Fibroblast of skin of scalp (primary cell): ENCODE data around the gene RSRC1. TPM values are rescaled to one million over a fixed set of nuclear protein-coding genes. Genes with fewer than 3 reads are reported as not detected.
"Not testable (repeated sequence)": the region's sequence is repeated elsewhere in the genome, so short reads cannot be mapped to it uniquely, and the experiment has no call there.

Experiments used
- DNase-seq: peaks from one replicate; pipeline ENCODE4 v3.0.0-alpha.2; 2013
- polyA plus RNA-seq, 2 experiments: library from polyadenylated mRNA; unstranded; fragments of 120-200 nt; gene quantifications; one replicate each; pipeline ENCODE4 v1.2.1, GENCODE V29; 2013; ENCODE audit not compliant: insufficient read length in 2 of 2

Gene RSRC1
- 35.1 TPM for polyA plus RNA-seq (2013, experiment 1 of 2; ENCODE audit: insufficient read length)
- 35.9 TPM for polyA plus RNA-seq (2013, experiment 2 of 2; ENCODE audit: insufficient read length)

- peak; percentile 88 for DNase-seq
Measured at GRCh38 chr3:158109804-158110657, at the start of gene RSRC1. TSS of gene RSRC1 (plus strand) at chr3:158110089. CDS start at chr3:158122105, 12,016 bp downstream.

GRCh38 chr3:158065574-158065973, 44.3 kb upstream of the RSRC1 start:
- DNase-seq = not testable (repeated sequence)

DNA sequence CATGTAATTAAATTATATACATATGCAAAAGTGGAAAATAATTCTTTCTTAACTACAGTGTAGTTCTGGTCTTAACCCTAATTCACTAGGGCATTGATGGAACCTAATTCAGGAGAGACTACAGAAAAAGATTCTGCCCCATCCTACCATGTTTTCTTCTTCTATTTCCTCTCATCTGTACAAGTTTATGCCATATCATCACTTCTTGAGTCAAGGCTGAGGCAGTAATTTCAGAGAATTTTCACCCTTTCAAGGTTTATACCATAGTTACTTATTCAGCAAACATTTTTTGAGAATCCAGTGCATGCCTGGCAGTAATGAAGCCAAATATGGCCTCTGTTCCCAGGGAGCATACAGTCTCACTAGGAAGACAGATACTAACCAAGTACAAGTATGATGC, 37.1 kb upstream of the RSRC1 start:
- DNase-seq = no peak

GRCh38 chr3:158074591-158074990, 35.3 kb upstream of the RSRC1 start:
- no peak for DNase-seq

GRCh38 chr3:158079599-158079998, 30.3 kb upstream of the RSRC1 start:
- no peak for DNase-seq

- peak; percentile 68 for DNase-seq
Measured at GRCh38 chr3:158084651-158085050, 25.2 kb upstream of the RSRC1 start.

- no peak for DNase-seq
Measured at GRCh38 chr3:158085358-158085757, 24.5 kb upstream of the RSRC1 start.

- no peak for DNase-seq
Measured at GRCh38 chr3:158085931-158086330, 24.0 kb upstream of the RSRC1 start.

GRCh38 chr3:158086361-158086760, 23.5 kb upstream of the RSRC1 start:
- DNase-seq = no peak

DNA sequence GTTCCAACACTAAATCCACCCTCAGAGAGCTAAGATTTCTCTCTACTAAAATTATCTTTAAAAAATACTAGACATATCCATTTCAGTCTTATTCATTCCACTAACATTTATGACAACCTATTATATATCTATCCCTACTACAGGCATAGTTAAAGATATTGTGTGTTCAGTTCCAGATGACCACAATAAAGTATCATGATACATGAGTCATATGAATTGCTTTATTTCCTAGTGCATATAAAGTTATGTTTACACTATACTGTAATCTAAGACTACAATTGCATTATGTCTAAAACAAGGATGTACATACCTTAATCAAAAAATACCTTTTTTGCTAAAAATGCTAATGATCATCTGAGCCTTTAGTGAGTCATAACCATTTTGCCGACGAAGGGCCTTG, 23.1 kb upstream of the RSRC1 start:
- no peak for DNase-seq

DNA sequence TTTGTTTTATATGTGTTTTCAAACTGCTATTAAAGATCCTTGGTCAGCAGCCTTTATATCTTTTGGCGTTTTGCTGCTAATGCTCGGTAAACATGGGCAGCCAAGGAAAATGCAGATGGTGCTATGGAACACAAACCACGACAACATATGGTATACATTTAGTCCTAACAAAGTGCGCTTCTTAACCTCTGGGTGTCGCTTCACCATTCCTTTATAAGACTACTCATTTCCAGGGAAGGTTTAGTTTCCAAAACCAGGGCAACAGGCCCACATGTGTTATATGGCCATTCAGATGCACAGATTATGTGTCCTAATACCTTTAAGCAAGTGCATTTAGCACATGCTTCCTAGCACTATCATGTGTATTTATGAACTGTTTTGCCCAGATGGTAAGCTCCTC, 18.4 kb upstream of the RSRC1 start:
- peak; percentile 71 for DNase-seq

DNA sequence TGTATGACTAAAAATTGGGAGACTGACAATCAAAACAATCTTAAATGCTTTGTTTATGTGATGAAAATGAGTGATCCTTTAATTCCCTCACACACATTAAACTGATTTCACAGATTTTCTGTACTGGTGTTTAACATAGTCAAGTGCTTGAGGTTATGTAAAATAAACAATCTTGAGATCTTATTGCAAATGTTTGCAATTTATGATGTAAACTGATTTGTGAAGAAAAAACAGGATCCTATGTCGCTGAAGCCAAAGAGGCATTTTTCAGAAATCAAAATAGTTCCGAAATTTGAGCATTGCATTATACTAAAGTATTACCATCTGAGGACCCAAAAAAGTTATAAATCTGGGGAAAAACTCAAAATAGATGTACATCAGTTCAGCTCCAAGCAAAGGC, 16.4 kb upstream of the RSRC1 start:
- no peak for DNase-seq

- DNase-seq = no peak
Measured at GRCh38 chr3:158094235-158095110, 15.4 kb upstream of the RSRC1 start.

DNA sequence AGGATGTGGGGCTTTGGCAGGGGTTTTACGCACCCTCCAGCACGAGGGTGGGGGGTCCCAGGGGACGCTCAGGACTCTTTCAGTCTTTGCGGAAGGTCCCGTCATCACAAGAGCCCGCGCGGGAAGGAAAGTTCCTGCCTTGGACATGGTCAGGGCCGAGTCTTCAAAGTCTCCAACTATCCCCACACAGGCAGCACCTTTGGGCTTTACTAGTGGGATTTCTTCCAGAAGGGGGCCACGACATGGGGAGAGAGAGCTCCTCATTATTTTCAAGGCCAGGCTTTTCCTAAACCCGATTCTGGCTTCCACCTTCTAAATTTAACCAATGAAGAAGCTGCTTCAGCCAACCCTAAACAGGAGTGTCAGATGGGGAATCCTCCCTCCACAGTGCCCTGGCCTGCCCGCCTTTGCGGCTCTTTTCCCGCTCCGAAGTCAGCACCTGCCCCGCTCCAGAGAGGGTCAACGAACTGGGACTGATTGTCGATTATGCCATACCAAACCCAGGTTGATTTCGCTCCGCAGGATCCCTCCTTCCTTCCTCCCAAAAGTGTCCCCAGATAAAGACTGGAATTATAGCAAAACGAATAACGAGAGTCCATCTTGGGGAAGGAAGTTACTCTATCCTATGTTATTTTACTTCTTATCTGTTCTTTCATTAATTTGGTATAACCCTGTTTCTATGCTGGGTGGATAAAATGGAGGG, 14.6 kb upstream of the RSRC1 start:
- DNase-seq = no peak

DNA sequence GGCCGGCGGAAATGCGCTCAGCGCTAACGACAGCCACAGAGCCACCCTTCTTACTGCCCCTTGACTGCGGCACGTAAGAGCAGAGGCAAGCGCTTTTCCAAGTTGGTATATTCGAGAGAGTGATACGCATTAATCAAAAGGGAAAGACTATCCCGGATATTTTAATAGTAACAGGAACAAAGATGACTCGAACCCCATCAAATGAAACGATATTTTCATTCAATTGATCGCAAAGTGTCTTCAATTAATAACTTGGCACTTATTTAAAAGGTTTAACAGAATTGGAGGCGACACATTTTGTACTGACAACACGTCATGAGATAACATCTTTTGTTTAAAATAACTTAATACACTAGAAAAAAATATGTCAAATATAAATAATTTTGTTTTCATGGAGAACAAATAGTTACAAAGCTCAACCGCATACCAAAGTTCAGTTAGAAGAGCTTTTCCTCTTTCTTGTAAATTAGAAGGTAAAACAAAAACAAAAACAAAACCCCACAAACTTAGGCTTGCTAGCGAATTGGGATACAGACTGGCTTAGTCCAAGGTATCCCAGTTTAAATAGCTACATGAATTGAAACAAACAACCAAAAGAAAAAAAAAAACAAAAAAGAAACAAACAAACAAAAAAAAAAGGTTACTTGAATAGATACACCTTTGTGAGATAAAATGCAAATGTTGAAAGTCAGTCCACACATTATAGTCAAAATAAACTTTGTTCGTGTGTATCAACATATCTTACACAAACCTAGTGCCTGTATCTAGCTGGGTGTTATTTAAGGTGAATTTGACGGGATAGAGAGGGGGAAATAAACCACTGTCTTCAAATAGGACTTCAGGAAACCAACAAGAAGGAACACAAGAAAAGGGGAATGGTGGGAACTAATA, 13.8 kb upstream of the RSRC1 start:
- no peak for DNase-seq

DNA sequence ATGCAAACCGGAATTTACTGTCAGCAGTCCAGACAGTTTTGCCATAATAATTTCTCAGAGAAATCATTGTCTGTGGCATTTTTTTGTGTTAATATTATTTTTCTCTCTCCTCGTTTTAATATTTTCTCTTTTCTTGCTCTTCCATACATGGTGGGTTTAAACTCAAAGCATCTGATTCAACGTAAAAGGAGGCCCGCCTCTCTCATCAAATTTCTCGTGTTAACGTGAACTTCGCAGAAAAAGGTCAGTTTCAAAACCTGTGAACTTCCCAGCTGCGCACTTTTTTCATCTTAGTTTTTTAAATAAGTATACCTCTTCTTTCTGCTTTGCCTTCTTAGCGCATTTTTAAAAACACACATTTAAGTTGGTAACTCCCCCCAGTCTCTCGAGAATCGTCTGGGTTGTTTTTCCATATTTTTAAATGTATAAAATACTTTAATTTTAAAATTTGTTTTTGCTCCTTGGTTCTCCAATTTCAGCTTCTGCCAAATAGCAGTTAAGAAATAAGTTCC, 12.8 kb upstream of the RSRC1 start:
- DNase-seq = no peak

DNA sequence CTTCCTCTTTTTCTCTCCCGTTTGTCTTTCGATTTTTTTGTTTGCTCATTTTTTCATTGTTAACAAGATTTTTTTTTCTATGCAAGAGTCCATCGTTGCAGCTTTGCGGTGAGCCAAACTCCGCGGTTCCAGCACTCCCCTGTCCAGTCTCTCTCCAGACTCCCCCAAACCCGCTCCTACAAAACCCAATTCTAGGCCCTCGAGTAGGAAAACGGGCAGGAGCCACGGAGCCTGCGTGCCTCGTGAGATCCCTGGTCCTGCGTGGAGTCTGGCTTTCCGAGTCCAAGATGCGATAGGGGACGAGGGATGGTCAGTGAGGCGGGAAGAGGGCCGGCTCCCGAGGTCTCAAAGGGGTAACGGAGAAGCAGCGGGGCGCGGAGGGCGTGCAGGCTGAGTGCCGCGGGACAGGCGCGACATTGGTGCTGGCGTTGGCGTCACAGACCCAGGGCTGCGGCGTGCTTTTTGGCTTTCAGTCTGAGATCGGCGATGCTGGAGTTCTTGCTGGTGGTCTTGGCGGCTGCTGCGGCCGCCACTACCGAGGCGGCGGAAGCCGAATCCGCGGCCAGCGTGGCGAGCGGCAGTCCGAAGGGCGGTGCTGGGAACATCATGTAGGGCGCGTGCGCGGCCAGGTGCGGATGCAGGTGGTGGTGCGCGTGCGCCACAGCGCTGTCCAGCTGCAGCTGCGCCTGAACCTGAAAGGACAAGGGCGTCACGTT, 12.1 kb upstream of the RSRC1 start:
- no peak for DNase-seq

DNA sequence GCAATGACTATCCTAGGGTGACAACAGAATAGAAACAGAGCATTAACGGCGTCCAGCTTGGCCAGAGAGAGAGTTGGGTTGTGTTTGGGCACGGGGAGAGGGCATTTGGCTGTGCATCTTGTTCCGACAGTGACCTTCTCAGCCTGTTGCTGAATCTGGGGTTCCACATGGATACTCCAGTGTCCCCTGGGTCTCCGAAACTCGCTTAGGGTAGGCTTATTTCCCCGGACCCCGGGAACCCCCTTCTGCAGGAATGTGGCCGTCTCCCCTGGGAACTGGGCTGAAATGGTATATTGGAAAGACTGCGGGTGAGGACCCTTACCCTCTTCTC, 11.6 kb upstream of the RSRC1 start:
- DNase-seq = no peak

- no peak for DNase-seq
Measured at GRCh38 chr3:158098834-158099424, 11.0 kb upstream of the RSRC1 start.

DNA sequence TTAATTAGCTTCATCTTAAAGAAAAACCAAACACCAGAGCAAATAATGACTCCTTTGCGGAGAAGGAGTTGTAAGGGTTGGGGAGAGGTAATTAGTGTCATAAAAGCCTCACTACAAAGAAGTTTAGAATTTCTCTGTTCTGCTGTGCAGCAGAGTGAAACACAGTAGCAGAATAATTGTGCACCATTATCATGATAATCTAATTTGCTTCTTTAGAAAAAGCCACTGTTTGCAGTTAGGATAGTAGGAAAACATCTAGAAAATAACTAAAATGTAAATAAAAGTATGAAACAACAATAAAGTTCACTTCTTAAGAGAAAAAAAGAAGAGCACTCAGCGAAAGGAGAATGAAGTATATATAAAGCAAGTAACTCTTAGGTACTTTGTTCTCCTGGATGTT, 9.2 kb upstream of the RSRC1 start:
- DNase-seq = no peak
